ENCODE measurements around the gene PCNX4.

The PCNX4 gene

DNA sequence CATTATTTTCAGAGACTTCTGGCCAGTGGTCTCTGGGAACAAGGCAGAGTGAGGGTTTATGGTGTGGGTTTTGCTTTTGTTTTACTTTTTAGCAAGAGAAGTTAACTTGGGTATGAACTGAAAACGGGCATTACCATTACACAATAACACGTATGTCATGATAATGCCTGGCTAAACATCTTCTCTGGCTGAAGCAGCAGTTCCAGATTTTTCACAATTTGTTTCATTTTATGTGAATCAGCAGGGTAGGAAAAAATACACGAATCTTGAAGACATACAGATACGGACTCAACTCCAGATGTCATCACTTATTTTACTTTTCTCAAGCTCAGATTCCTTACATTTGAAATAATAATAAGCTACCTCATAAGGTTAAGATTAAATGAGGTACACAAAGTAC is 2.5 kb upstream of the PCNX4 start:
- H3K4ac ChIP-seq (ENCODE audit: low read depth, low read length) = no peak overlapping the region
- peaks cover 2% of the 10 kb centered on the region for H3K4me1 ChIP-seq (ENCODE audit: control insufficient read depth, low read depth, low read length)
- no peak overlapping the region for H3K4me3 ChIP-seq (ENCODE audit: low read length)
- H3K36me3 ChIP-seq (ENCODE audit: control insufficient read depth, insufficient read depth, low read length) = no peaks in the 10 kb centered on the region
- H4K8ac ChIP-seq (ENCODE audit: low read depth, low read length) = no peak overlapping the region
- H3K18ac ChIP-seq (ENCODE audit: low read length) = no peak overlapping the region
- H3K9ac ChIP-seq (ENCODE audit: low read length) = no peak overlapping the region
- peaks cover 16% of the 10 kb centered on the region for H3K79me2 ChIP-seq (ENCODE audit: control insufficient read depth, insufficient read depth, low read length)
- no peak overlapping the region for H3K27ac ChIP-seq (ENCODE audit: low read depth, low read length)
- no peak overlapping the region for H2BK15ac ChIP-seq (replicated peaks; ENCODE audit: low read depth)
- no peak overlapping the region for H3K4me2 ChIP-seq (ENCODE audit: low read length)
- no peak overlapping the region for H3K23ac ChIP-seq (ENCODE audit: low read length)
- no peaks in the 10 kb centered on the region for H3K79me1 ChIP-seq (ENCODE audit: low read length)
- DNase-seq = no peak
- H2BK5ac ChIP-seq (ENCODE audit: low read length) = no peak overlapping the region
- no peak overlapping the region for H3K56ac ChIP-seq (ENCODE audit: low read length)
- no peak overlapping the region for H2BK120ac ChIP-seq (ENCODE audit: low read depth, low read length)
- WGBS (ENCODE audit: extremely low coverage, insufficient coverage, low lambda C conversion rate) = no CpG with 5 or more reads among the region's 4 CpGs
- no peak overlapping the region for H4K5ac ChIP-seq (ENCODE audit: low read length)
- H3K27me3 ChIP-seq (ENCODE audit: insufficient read depth, low read length, poor library complexity) = no peaks in the 10 kb centered on the region
- no peak overlapping the region for H2AK5ac ChIP-seq (ENCODE audit: low read length)

DNA sequence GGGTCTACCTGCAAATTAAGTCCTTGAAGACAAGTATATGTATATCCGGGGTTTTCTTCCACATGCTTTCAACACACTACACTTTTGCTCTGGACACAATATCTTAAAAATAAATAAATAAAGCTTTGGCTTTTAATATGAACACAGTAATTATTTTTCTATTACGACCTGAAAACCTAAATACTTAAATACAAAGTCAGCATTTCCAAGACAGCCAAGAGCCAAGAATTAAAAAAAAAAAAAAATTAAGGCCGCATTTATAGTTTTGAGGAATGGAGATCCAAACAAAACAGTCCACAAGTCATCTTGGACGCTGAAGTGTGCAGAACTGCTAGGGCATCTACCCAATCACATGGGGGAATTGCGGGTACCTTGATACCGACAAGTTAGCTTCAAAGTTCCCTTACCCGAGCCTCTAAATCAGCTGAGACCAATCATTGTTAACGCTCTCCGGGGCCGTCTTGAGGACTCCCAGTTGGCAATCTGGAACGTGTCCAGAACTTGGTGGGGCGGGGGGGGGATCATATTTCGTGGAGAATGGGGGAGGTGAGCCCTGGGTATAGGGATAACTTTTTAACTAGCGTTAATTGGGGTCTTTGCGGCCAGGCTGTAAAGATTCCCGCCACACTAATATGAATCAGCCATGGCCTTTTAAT is 731 bp upstream of the PCNX4 start:
- Histone ChIP-seq H2BK15ac (replicated peaks; ENCODE audit: low read depth) (no peak overlapping the region), H3K79me1 (ENCODE audit: low read length) (peaks cover 4% of the 10 kb centered on the region), H2AK5ac (ENCODE audit: low read length) (no peak overlapping the region), H4K5ac (ENCODE audit: low read length) (no peak overlapping the region), H3K4me1 (ENCODE audit: control insufficient read depth, low read depth, low read length) (peaks cover 5% of the 10 kb centered on the region), H3K27me3 (ENCODE audit: insufficient read depth, low read length, poor library complexity) (no peaks in the 10 kb centered on the region), H3K36me3 (ENCODE audit: control insufficient read depth, insufficient read depth, low read length) (no peaks in the 10 kb centered on the region), H2BK5ac (ENCODE audit: low read length) (no peak overlapping the region), H3K4ac (ENCODE audit: low read depth, low read length) (peak overlapping the region; percentile 87), H3K27ac (ENCODE audit: low read depth, low read length) (no peak overlapping the region), H3K9ac (ENCODE audit: low read length) (peak overlapping the region; percentile 84), H3K23ac (ENCODE audit: low read length) (no peak overlapping the region), H3K4me3 (ENCODE audit: low read length) (peak overlapping the region; percentile 69), H3K18ac (ENCODE audit: low read length) (peak overlapping the region; percentile 84), H3K4me2 (ENCODE audit: low read length) (peak overlapping the region; percentile 53), H3K79me2 (ENCODE audit: control insufficient read depth, insufficient read depth, low read length) (peaks cover 30% of the 10 kb centered on the region), H4K8ac (ENCODE audit: low read depth, low read length) (peak overlapping the region; percentile 70), H3K56ac (ENCODE audit: low read length) (peak overlapping the region; percentile 98), H2BK120ac (ENCODE audit: low read depth, low read length) (no peak overlapping the region)
- no CpG with 5 or more reads among the region's 16 CpGs for WGBS (ENCODE audit: extremely low coverage, insufficient coverage, low lambda C conversion rate)
- DNase-seq = peak; percentile 36

DNA sequence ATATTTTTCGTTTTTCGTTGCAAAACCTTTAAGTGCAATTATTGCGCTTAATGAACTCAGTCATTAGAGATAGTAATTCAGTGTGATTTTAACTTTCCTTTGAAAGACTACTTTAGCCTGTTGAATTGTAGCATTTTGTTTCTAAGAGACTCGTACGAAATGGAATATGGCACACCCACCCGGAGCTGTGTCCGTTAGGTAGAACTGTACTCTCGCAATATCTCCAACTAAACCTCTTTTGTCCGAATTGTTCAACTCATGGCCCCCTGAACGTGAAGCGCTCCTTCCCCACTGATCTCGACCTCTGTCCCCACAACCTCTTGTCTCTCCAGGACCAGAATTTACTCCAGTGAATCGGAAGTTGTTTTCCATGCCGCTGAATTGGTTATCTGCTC is 800 bp downstream of the PCNX4 start:
- no peak overlapping the region for H2BK15ac ChIP-seq (replicated peaks; ENCODE audit: low read depth)
- H2BK120ac ChIP-seq (ENCODE audit: low read depth, low read length) = no peak overlapping the region
- peak; percentile 38 for DNase-seq
- peak overlapping the region; percentile 19 for H3K18ac ChIP-seq (ENCODE audit: low read length)
- no peaks in the 10 kb centered on the region for H3K27me3 ChIP-seq (ENCODE audit: insufficient read depth, low read length, poor library complexity)
- H3K9ac ChIP-seq (ENCODE audit: low read length) = peak overlapping the region; percentile 84
- no peak overlapping the region for H3K4ac ChIP-seq (ENCODE audit: low read depth, low read length)
- H3K79me2 ChIP-seq (ENCODE audit: control insufficient read depth, insufficient read depth, low read length) = peaks cover 43% of the 10 kb centered on the region
- H3K79me1 ChIP-seq (ENCODE audit: low read length) = peaks cover 6% of the 10 kb centered on the region
- no peaks in the 10 kb centered on the region for H3K36me3 ChIP-seq (ENCODE audit: control insufficient read depth, insufficient read depth, low read length)
- H4K8ac ChIP-seq (ENCODE audit: low read depth, low read length) = no peak overlapping the region
- peak overlapping the region; percentile 21 for H4K5ac ChIP-seq (ENCODE audit: low read length)
- peak overlapping the region; percentile 65 for H2BK5ac ChIP-seq (ENCODE audit: low read length)
- WGBS (ENCODE audit: extremely low coverage, insufficient coverage, low lambda C conversion rate) = no CpG with 5 or more reads among the region's 14 CpGs
- peak overlapping the region; percentile 98 for H3K56ac ChIP-seq (ENCODE audit: low read length)
- H3K4me3 ChIP-seq (ENCODE audit: low read length) = peak overlapping the region; percentile 69
- H3K23ac ChIP-seq (ENCODE audit: low read length) = peak overlapping the region; percentile 72
- H3K27ac ChIP-seq (ENCODE audit: low read depth, low read length) = peak overlapping the region; percentile 98
- peak overlapping the region; percentile 47 for H3K4me2 ChIP-seq (ENCODE audit: low read length)
- H3K4me1 ChIP-seq (ENCODE audit: control insufficient read depth, low read depth, low read length) = peaks cover 5% of the 10 kb centered on the region
- no peak overlapping the region for H2AK5ac ChIP-seq (ENCODE audit: low read length)

DNA sequence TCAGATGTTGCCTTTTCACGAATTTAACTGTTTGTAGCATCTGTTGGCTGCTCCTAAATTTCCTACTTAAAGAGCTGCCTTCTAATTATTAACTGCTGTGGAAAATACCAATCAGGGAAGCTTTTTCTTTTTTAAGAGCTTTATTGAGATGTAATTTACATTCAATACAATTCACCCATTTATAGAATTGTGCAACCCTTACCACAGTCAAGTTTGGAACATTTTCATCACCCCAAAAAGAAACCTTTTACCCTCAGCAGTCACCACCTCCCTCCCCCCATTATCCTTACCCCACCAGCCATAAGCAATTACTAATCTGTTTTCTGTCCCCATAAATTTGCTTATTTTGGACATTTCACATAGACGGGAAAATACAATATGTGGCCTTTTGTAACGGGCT is 1.4 kb downstream of the PCNX4 start:
- peak overlapping the region; percentile 14 for H4K8ac ChIP-seq (ENCODE audit: low read depth, low read length)
- H3K27ac ChIP-seq (ENCODE audit: low read depth, low read length) = no peak overlapping the region
- H2BK5ac ChIP-seq (ENCODE audit: low read length) = no peak overlapping the region
- H3K23ac ChIP-seq (ENCODE audit: low read length) = no peak overlapping the region
- peak overlapping the region; percentile 47 for H3K4me2 ChIP-seq (ENCODE audit: low read length)
- no peak overlapping the region for H2BK15ac ChIP-seq (replicated peaks; ENCODE audit: low read depth)
- peak overlapping the region; percentile 98 for H3K56ac ChIP-seq (ENCODE audit: low read length)
- peaks cover 5% of the 10 kb centered on the region for H3K4me1 ChIP-seq (ENCODE audit: control insufficient read depth, low read depth, low read length)
- DNase-seq = no peak
- H2AK5ac ChIP-seq (ENCODE audit: low read length) = no peak overlapping the region
- no peak overlapping the region for H3K18ac ChIP-seq (ENCODE audit: low read length)
- no peaks in the 10 kb centered on the region for H3K27me3 ChIP-seq (ENCODE audit: insufficient read depth, low read length, poor library complexity)
- H3K4me3 ChIP-seq (ENCODE audit: low read length) = peak overlapping the region; percentile 69
- no peaks in the 10 kb centered on the region for H3K36me3 ChIP-seq (ENCODE audit: control insufficient read depth, insufficient read depth, low read length)
- no peak overlapping the region for H2BK120ac ChIP-seq (ENCODE audit: low read depth, low read length)
- peak overlapping the region; percentile 84 for H3K9ac ChIP-seq (ENCODE audit: low read length)
- no peak overlapping the region for H4K5ac ChIP-seq (ENCODE audit: low read length)
- WGBS (ENCODE audit: extremely low coverage, insufficient coverage, low lambda C conversion rate) = no CpG with 5 or more reads among the region's 3 CpGs
- no peak overlapping the region for H3K4ac ChIP-seq (ENCODE audit: low read depth, low read length)
- H3K79me2 ChIP-seq (ENCODE audit: control insufficient read depth, insufficient read depth, low read length) = peaks cover 48% of the 10 kb centered on the region
- peaks cover 10% of the 10 kb centered on the region for H3K79me1 ChIP-seq (ENCODE audit: low read length)

DNA sequence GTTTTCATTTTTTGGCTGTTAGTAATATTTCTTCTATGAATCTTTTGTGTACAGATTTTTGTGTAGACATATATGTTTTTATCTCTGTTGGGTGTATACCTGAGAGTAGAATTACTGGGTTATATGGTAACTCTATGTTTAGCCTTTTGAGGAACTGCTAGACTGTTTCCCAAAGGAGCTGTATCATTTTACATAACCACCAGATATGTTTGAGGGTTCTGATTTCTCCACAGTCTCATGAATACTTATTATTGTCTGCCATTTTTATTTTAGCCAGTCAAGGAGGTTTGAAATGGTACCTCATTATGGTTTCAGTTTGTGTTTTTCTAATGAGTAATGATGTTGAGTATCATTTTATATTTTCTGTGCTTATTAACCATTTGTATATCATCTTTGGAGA is 1.9 kb downstream of the PCNX4 start:
- no peak for DNase-seq

More for the DNA sequence above, 1.9 kb downstream of the PCNX4 start:
- Histone ChIP-seq H4K5ac (ENCODE audit: low read length) (no peak overlapping the region), H3K18ac (ENCODE audit: low read length) (no peak overlapping the region), H2BK120ac (ENCODE audit: low read depth, low read length) (no peak overlapping the region), H3K27me3 (ENCODE audit: insufficient read depth, low read length, poor library complexity) (no peaks in the 10 kb centered on the region), H3K4ac (ENCODE audit: low read depth, low read length) (no peak overlapping the region), H3K4me2 (ENCODE audit: low read length) (no peak overlapping the region), H3K56ac (ENCODE audit: low read length) (no peak overlapping the region), H2AK5ac (ENCODE audit: low read length) (no peak overlapping the region), H2BK15ac (replicated peaks; ENCODE audit: low read depth) (no peak overlapping the region), H4K8ac (ENCODE audit: low read depth, low read length) (no peak overlapping the region), H2BK5ac (ENCODE audit: low read length) (no peak overlapping the region), H3K4me3 (ENCODE audit: low read length) (no peak overlapping the region), H3K9ac (ENCODE audit: low read length) (no peak overlapping the region), H3K79me2 (ENCODE audit: control insufficient read depth, insufficient read depth, low read length) (peaks cover 49% of the 10 kb centered on the region), H3K4me1 (ENCODE audit: control insufficient read depth, low read depth, low read length) (peaks cover 5% of the 10 kb centered on the region), H3K23ac (ENCODE audit: low read length) (no peak overlapping the region), H3K27ac (ENCODE audit: low read depth, low read length) (no peak overlapping the region), H3K79me1 (ENCODE audit: low read length) (peaks cover 10% of the 10 kb centered on the region), H3K36me3 (ENCODE audit: control insufficient read depth, insufficient read depth, low read length) (no peaks in the 10 kb centered on the region)

Data from mesendoderm (in vitro differentiated cells).